Stimulated activated CD4-positive, alpha-beta T cell treated with anti-CD3 and anti-CD28 coated beads, TNF-alpha, amount 100 ng/mL, for 4 hours (primary cell): ENCODE measurements around the gene NEUROG3.
"Not testable (repeated sequence)": the region's sequence is repeated elsewhere in the genome, so short reads cannot be mapped to it uniquely, and the experiment has no call there.

Experiments
- DNase-seq, 3 experiments: peaks; one replicate each; pipeline ENCODE4 v3.0.0-alpha.2; 2020; ENCODE audit warnings: low read depth in 3 of 3

NEUROG3 gene

DNA sequence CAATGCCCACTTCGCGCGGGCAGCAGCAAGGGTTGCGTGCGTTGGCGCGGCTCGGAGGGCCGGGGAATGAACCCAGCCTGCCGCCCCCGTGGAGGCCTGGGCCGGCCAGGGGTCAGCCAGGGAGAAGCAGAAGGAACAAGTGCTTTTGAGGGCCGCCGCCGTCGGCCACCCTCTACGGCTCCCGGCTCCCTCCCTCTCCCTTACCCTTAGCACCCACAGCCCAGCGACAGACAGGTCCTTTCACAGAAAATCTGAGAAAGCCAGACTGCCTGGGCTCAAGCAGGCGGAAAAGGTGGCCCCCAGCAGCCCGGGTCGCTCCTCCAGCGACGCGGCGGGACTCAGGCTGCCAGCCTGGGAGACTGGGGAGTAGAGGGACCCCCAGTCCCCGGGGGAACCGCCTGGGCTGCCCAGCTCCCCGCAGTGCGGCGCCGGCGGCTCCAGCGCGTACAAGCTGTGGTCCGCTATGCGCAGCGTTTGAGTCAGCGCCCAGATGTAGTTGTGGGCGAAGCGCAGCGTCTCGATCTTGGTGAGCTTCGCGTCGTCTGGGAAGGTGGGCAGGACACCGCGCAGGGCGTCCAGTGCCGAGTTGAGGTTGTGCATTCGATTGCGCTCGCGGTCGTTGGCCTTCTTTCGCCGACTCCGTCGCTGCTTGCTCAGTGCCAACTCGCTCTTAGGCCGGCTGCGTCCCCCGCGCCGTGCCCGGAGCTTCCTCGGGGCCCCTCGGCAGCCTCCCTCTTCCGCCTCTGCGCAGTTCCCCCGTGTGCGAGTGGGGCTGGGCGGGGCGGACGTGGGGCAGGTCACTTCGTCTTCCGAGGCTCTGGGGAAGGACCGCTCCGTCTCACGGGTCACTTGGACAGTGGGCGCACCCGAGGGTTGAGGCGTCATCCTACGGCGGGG, 815 bp downstream of the NEUROG3 start:
- DNase-seq = no peak

DNA sequence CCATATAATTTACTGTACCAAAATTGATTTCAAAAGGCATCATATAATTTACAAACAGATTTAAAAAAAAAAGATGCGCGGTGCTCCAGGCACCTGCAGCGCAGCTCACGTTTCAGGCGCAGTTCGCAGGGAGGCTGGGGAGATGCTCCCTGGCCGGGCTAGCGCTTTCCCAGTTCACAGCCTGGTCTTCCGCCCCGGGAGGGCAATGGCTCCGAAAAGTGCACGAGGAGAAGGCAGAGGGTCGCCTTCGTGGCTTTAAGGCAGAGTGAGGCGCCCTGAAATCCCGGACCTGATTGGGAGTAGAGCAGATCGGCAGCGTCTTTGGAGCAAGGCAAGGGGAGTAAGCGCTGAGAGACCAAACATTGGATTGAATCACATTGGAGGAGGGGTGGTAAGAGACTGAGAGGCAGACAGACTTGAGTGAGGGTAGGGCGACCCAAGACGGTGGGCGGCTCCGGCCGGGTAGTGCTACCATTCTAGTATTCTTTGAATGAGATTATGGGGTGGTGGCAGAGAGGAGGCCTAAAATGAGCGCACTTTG, 1.5 kb downstream of the NEUROG3 start:
- no peak for DNase-seq

DNA sequence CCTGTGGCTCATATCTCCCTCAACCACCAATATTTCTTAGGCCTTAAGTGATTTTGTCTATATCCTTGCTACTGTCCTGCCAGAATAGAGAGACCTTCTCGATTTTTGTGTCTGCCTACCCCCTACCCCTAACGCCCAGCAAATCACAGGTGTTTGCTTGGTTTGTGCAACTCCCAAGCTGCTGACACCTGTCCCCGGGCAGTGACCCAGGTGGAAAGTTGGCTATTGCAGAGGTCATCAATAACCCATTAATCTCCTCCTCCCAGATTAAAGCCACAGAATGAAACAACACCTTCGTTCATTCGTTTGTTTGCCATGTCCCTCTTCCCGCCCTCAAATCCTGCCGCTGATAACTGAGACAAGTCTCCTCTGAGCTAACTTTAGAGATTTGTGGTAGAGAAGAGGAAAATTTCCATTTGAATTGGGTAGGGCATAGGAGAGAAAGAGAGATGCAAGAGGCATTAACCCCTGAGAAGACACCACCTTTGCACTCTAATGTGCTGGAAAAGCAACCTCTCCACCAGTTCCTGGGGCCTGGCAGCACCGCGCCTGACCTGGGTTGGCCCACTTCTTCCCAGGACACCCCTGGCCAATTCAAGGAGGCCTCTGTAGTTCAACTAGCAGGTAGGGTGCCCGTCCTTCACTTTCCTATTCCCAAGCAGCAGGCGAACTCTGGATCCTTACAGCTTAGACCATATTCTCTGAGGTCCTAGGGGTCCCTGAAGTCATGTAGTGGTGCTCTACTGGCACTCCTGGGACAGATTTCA, 3.0 kb downstream of the NEUROG3 start:
- DNase-seq = no peak

DNA sequence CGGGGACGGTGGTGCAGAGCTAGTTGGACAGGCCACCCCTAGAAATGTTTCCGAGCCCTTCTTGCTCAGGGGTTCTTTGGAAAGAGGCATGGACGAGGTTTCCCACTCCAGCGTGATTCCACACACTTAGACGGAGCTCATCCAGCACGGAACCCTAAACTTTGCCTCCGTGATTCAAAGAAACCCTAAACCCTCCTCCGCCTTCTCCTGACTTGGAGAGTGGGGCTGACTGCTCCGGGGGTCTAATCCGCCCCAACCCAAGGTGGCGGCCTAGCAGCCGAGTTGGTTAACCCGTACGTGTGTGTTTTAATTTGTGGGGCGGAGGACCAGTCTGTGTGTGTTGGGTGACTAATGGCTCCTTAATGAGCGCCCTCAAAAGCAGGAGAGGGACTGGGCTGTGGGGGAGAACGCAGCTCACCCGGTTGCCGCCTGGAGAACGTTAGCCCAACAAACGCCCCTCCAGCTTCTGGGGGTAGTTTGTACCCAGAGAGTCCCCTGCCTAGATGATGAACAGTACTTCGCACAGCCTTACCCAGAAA, 3.8 kb downstream of the NEUROG3 start:
- no peak for DNase-seq

DNA sequence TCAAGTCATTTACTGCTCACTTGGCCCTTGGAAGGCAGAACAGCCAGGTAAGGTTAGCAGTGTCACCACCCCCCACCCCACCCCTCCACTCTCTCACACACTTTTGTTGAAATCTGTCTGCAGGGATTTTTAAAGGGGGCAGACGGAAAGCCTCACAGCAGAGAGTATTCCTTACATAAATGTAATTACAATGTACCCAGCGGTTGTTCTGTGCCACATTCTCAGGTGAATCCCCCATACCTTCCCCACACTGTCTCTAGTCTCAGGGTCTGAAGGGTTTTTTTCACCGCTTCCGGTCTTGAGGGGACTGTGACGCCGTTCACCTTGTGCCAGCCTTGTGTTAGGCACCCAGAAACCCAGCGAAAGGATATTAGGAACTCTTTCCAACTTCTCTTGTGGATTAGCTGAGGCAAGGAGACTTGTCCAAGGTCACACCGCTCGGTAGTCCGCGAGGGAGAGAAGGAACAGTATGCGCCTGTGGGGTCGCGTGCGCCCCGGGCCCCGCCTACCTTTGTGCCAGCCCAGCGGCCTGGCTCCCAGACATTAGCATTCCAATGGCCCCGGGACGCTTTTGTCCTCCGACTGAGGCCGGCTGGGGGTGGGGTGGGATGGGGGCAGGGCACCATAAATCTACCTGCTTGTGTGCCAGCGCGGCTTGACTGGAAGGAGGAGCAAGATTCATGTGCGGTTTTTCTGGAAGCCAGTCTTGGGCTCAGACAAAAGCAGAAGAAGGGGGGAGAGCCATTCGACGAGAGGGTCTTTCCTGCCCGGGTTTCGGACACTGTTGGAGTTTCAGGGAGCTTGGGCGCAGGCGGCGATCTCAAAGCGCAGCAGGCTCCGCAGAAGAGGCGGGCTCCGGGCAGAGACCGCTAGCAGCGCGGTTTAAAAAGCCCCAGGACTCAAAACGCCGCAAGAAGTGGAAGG, 4.5 kb downstream of the NEUROG3 start:
- DNase-seq = no peak

DNA sequence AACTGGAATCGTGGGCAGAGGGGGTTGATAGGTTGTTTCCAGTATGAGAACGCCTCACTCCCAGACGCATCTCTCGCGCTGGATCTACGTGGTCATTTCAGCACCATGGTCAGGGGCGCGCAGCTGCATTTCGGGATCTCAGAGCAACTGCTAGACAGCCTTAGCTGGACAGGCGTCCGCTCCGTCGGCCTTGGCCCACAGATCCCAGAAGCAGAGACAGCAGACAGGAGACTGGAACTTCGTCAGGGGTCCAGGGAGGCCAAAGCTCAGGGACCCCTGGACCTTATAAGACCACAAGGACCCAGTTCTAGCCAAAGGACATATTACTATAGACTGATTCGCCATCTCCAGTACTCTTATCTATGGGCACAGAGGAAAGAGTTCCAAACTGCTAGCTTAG, 5.3 kb downstream of the NEUROG3 start:
- no peak for DNase-seq

DNA sequence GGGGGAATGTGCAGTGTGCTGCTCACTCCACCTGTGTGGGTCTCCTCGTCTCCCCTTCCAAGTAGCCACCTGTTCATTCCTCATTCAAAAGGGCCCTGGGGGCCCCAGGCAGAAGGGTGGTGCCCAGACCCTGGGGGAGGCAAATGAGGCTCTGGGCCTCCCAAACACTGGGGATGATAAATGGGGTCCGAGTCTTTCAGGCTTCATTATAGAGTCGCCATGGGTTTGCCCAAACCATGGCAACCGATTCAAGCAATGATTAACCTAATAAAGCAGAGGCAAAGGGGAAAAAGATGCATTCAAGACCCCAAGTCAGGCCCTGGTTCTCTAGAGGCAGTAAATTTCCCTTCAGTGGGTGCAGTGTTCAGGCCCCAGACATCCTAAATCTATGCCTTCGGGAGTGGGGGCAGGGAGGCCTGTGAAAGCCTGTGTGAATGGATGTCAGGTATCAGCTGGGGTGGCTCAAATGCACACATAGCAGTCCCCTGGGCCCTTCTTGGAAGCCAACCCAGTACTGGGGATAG, 10.4 kb downstream of the NEUROG3 start:
- DNase-seq = no peak

DNA sequence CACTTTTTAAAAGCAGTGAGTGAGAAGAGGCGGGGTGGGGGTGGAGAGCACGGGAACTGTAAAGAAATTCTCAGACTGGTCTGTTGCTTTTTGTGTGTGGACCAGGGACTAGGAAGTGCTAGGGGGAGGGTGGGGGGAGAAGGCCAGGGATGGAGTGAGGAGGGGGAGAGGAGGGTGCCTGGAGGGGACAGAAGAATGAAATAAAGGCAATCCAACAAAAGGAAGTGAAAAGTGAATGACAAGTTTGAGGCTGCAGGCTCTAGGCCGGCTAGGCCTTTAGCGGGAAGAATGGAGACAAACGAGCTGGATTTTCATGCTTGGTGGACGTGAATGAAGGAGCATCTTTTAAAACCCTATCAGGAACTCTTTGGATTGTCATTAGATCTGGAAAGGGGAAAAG, 13.7 kb downstream of the NEUROG3 start:
- DNase-seq = no peak

DNA sequence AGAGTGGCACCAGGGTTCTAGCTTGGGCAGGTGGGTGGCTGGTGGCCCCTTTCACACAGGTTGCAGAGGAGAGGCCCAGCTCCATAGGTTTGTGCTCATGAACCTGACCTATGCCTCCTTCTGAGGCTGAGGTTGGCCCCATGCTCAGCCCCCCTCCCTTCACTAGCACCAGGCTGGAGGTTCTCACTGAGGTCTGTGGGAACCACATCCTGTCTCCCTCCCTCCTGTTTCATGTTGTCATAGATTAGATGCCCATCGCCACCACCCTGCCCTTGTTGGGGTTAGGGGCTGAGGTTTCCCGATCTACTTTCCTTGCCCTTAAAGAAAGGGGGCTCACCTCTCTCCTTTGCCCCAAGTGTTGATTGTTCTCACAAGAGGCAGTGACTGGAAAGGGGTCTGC, 14.7 kb downstream of the NEUROG3 start:
- no peak for DNase-seq

DNA sequence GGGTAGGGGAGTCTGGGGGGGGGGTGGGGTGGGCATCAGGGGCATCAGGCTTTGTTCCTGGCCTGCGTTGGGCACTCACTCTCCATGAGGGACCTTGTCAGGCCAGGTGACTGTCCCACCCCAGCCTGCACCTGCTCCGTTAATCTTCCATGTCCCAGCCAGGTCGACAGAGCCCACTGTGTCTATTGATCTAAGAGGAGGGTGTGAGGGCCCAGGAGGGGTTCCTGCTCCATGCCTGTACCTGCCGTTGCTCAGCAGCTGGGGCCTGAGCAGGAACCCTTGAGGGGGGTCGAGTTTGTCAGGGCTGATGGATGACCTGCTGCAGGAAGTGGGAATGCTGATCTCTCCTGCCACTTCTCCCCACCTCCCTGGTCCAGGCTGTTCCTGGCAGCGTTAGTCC, 18.6 kb downstream of the NEUROG3 start:
- DNase-seq = no peak

DNA sequence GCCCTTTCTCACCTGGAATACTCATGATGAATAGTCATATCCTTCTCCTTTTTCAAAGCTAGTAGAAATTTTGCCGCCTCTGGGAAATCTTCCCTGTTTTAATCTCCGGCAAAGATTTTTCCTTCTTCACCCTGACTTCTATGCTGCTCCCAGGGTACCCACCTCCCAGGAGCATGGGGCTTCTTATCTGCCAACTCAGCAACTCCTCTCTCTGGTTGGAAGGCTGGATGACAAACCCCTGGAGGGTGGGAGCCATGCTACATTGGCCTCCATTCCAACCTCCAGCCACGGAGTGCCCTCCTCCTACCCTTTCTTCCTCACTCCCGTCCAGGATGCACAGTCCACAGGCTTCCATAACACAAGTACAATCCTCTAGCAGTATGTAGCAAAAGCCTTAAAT, 19.9 kb downstream of the NEUROG3 start:
- DNase-seq = no peak

DNA sequence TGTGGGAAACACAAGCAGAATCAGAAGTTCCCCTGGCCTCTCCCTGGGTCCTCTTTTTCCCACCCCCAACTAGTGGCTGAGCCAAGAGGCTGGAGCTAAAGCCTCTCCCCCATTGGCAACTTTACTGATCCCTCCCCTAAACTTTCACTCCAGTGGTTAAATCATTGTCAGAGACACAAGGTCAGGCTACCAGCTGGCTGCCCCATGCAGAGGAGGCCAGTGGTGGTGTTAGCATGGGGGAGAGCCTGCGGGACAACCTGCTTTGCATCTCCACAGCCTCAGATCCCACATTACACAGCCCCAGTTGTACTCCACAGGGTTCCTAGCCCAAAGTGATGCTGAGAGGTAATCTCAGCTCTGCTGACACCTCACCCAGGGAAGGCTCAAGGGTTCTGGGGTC, 21.0 kb downstream of the NEUROG3 start:
- no peak for DNase-seq

DNA sequence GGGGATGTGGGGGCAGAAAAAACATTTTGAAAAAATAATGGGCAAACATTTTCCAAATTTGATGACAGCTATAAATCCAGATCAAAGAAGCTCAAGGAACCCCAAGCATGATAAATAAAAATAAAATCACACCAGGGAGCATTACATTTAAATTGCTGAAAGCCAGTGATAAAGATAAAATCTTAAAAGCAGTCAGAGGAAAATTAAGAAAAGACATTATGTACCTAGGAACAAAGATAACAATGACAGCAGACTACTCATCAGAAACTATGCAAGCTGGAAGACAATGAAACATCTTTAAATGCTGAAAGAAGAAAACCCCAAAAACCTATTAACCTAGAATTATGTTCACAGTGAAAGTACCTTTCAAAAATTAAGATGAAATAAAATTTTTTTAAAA, 23.3 kb downstream of the NEUROG3 start:
- no peak for DNase-seq

DNA sequence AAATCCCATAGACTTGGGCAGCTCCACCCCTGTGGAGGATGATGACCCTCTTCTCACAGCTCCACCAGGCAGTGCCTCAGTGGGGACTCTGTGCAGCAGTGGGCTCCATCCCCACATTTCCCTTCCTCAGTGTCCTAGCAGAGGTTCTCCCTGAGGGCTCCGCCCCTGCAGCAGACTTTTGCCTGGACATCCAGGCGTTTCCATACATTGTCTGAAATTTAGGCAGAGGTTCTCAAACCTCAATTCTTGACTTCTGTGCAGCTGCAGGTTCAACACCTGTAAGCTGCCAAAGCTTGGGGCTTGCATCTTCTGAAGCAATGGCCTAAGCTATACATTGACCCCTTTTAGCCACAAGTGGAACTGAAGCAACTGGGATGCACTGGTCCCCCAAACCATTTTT, 31.8 kb downstream of the NEUROG3 start:
- no peak for DNase-seq

DNA sequence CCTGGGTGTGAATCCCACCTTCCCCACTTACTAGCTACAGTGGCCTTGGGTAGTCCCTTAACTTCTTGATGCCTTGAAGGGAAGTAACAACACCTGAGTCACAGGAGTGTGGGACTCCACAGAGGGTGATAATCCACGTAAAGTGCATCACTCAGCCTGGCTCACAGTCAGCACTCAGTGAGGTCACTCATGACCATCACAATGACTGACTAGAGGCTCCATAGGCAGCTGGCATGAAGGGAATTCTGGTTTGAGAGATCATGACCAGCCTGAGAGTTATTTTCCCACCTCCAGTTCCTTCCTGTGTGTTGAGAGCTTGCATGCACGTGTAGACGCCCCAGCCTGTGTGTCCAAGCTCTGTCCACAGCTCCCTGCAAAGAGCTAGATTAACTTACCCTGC, 34.8 kb downstream of the NEUROG3 start:
- DNase-seq = no peak

DNA sequence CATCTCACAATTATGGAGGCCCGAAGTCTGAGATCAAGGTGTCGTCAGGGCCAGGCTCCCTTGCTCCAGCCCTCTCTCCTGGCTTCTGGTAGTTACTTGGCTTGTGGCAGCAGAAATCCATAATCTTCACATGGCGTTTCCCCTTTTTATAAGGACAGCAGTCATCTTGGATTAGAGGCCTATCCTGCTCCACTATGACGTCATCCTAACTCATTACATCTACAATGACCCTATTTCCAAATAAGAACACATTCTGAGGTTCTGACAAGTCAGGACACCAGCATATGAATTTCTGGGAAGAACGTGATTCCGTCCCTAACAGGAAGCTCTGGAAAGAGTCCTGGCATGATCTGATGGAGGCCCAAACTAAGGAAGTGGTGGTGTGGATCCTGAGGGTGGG, 35.8 kb downstream of the NEUROG3 start:
- DNase-seq = no peak

DNA sequence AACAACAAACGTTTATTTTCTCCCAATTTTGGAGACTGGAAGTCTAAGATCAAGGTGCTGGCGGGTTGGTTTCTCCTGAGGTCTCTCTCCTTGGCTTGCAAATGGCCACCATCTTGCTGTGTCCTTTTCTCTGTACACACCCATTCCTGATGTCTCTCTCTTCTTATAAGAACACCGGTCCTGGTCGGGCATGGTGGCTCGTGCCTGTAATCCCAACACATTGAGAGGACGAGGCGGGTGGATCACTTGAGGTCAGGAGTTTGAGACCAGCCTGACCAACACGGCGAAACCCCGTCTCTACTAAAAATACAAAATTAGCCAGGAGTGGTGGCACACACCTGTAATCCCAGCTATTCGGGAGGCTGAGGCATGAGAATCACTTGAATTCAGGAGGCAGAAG, 36.7 kb downstream of the NEUROG3 start:
- DNase-seq = not testable (repeated sequence)

DNA sequence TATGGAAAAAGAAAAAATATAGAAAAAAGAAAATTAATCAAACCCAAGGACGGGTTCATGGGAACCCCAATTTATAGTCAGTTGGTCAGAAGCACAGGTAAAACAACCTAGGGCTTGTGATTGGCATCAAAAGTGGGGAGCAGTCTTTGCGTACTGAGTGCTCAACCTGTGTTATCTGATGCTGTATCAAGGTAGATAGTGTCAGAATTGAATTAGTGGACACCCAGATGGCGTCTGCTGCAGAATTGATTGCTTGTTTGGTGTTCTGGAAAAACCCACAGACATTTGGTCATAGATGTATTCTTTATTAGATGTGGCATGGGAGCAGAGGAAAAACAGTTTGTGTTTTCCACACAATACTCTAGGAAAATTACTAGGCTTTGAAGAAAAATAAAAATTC, 39.6 kb downstream of the NEUROG3 start:
- DNase-seq = no peak

DNA sequence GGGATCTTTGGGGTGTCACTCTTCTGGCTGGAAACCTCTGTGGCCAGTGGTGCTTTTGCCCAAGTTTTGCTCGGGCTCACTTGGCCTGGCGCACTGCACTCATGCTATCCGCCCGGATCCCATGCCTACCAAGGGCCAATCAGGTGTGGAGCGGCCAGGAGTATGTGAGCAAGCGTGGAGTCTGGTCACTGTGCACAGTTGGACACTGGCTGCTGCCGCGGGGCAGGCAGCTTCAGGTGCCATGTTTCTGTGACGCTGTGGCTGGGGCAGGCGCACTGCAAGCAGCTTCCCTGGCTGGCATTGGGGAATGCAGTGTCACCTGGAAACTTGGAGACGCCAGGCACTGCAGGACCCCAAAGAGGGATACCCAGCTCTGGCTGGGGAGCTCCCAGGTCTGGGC, 45.3 kb downstream of the NEUROG3 start:
- DNase-seq = no peak
